ENCODE measurements around the gene ATP6V1F.
A peak's percentile ranks its signal among the peaks of the same experiment; 100 is the strongest.

ATP6V1F gene

GRCh38 chr7:128831178-128831993 lies 31.3 kb upstream of the ATP6V1F start:
- H3K27ac ChIP-seq, result peak overlapping the region; percentile 90 to 94
- DNase-seq (ENCODE audit: low spot score), result no peak
- H3K4me3 ChIP-seq, result peak overlapping the region; percentile 82
- TF ChIP-seq CTCF (IDR thresholded peaks at IDR 0.05), result no peak

- no peak for TF ChIP-seq CTCF (IDR thresholded peaks at IDR 0.05)
- peak overlapping the region; percentile 90 to 94 for H3K27ac ChIP-seq
- no peak for DNase-seq (ENCODE audit: low spot score)
- H3K4me3 ChIP-seq, result peak overlapping the region; percentile 82
These were observed 30.4 kb upstream of the ATP6V1F start for GRCh38 chr7:128831994-128832879.

- peak overlapping the region; percentile 82 for H3K4me3 ChIP-seq
- peak overlapping the region; percentile 90 to 94 for H3K27ac ChIP-seq
- DNase-seq (ENCODE audit: low spot score), result no peak
- TF ChIP-seq CTCF (IDR thresholded peaks at IDR 0.05), result no peak
These were observed 29.8 kb upstream of the ATP6V1F start for GRCh38 chr7:128832880-128833147.

- TF ChIP-seq CTCF (IDR thresholded peaks at IDR 0.05), result no peak
- no peak for DNase-seq (ENCODE audit: low spot score)
- Histone ChIP-seq H3K4me3 (peak overlapping the region; percentile 82), H3K27ac (peak overlapping the region; percentile 90 to 94)
These were observed 29.3 kb upstream of the ATP6V1F start for GRCh38 chr7:128833148-128833945.

GRCh38 chr7:128833946-128834325 lies 28.7 kb upstream of the ATP6V1F start:
- DNase-seq (ENCODE audit: low spot score), result no peak
- peak overlapping the region; percentile 90 to 94 for H3K27ac ChIP-seq
- TF ChIP-seq CTCF (IDR thresholded peaks at IDR 0.05), result no peak
- peak overlapping the region; percentile 82 for H3K4me3 ChIP-seq

GRCh38 chr7:128835231-128835751 lies 27.4 kb upstream of the ATP6V1F start:
- no peak overlapping the region for H3K4me3 ChIP-seq
- H3K27ac ChIP-seq, result peak overlapping the region in 1 of 2 donors; percentile 75
- DNase-seq (ENCODE audit: low spot score), result no peak
- TF ChIP-seq CTCF (IDR thresholded peaks at IDR 0.05), result no peak

Measured in coronary artery (tissue), 2 donors.